ENCODE measurements around the gene ITGAX.

The ITGAX gene

GRCh38 chr16:31330553-31330890 is 24.5 kb upstream of the ITGAX start:
- Histone ChIP-seq H3K4me2 (ENCODE audit: low read depth, low read length, poor library complexity, severe bottlenecking) (no peak overlapping the region), H3K4me1 (ENCODE audit: insufficient read depth, low read length, poor library complexity, severe bottlenecking) (peaks cover 12% of the 10 kb centered on the region), H4K20me1 (ENCODE audit: insufficient read depth, low read length, poor library complexity, severe bottlenecking) (no peaks in the 10 kb centered on the region), H3K27me3 (ENCODE audit: insufficient read depth, low read length, poor library complexity, severe bottlenecking) (no peaks in the 10 kb centered on the region), H3K9me3 (ENCODE audit: insufficient read depth, low read depth, low read length) (no peaks in the 10 kb centered on the region), H3K4me3 (ENCODE audit: low read length, poor library complexity, severe bottlenecking) (no peak overlapping the region), H3K9me2 (replicated peaks; ENCODE audit: low read depth, low read length) (no peaks in the 10 kb centered on the region), H3K36me3 (ENCODE audit: insufficient read depth, low read length) (no peaks in the 10 kb centered on the region), H3K9ac (ENCODE audit: low read depth, low read length, poor library complexity, severe bottlenecking) (no peak overlapping the region), H3K79me2 (ENCODE audit: insufficient read depth, low read length) (no peaks in the 10 kb centered on the region), H3F3A (ENCODE audit: low read depth) (no peaks in the 10 kb centered on the region), H2AFZ (ENCODE audit: low read length) (no peak overlapping the region)
- no peak for TF ChIP-seq CTCF (conservative IDR thresholded peaks at IDR 0.05; ENCODE audit: low read length)

- H3K4me2 ChIP-seq (ENCODE audit: low read depth, low read length, poor library complexity, severe bottlenecking), result peak overlapping the region; percentile 50
- TF ChIP-seq EZH2phosphoT487 (IDR thresholded peaks at IDR 0.05; ENCODE audit: borderline replicate concordance) (no peak), CTCF (conservative IDR thresholded peaks at IDR 0.05; ENCODE audit: low read length) (no peak)
- H4K20me1 ChIP-seq (ENCODE audit: insufficient read depth, low read length, poor library complexity, severe bottlenecking), result no peaks in the 10 kb centered on the region
- H3F3A ChIP-seq (ENCODE audit: low read depth), result no peaks in the 10 kb centered on the region
- H3K9me2 ChIP-seq (replicated peaks; ENCODE audit: low read depth, low read length), result no peaks in the 10 kb centered on the region
- H3K36me3 ChIP-seq (ENCODE audit: insufficient read depth, low read length), result no peaks in the 10 kb centered on the region
- no peaks in the 10 kb centered on the region for H3K9me3 ChIP-seq (ENCODE audit: insufficient read depth, low read depth, low read length)
- no peaks in the 10 kb centered on the region for H3K27me3 ChIP-seq (ENCODE audit: insufficient read depth, low read length, poor library complexity, severe bottlenecking)
- peaks cover 12% of the 10 kb centered on the region for H3K4me1 ChIP-seq (ENCODE audit: insufficient read depth, low read length, poor library complexity, severe bottlenecking)
- H3K79me2 ChIP-seq (ENCODE audit: insufficient read depth, low read length), result no peaks in the 10 kb centered on the region
- peak overlapping the region; percentile 75; the same call in 1 of the 2 replicates for H2AFZ ChIP-seq (ENCODE audit: low read length)
- no peak overlapping the region for H3K9ac ChIP-seq (ENCODE audit: low read depth, low read length, poor library complexity, severe bottlenecking)
- peak overlapping the region; percentile 59 for H3K4me3 ChIP-seq (ENCODE audit: low read length, poor library complexity, severe bottlenecking)
Measured at GRCh38 chr16:31331141-31331764, 23.7 kb upstream of the ITGAX start.

GRCh38 chr16:31331807-31332301 is 23.1 kb upstream of the ITGAX start:
- Histone ChIP-seq H2AFZ (ENCODE audit: low read length) (0 out of 2 replicates have a peak overlapping the region, but pooled peaks have one; percentile 75), H3K27me3 (ENCODE audit: insufficient read depth, low read length, poor library complexity, severe bottlenecking) (no peaks in the 10 kb centered on the region), H3K9ac (ENCODE audit: low read depth, low read length, poor library complexity, severe bottlenecking) (no peak overlapping the region), H3K36me3 (ENCODE audit: insufficient read depth, low read length) (no peaks in the 10 kb centered on the region), H3K79me2 (ENCODE audit: insufficient read depth, low read length) (no peaks in the 10 kb centered on the region), H3K4me3 (ENCODE audit: low read length, poor library complexity, severe bottlenecking) (peak overlapping the region; percentile 59), H3K4me1 (ENCODE audit: insufficient read depth, low read length, poor library complexity, severe bottlenecking) (peaks cover 12% of the 10 kb centered on the region), H3F3A (ENCODE audit: low read depth) (no peaks in the 10 kb centered on the region), H3K9me2 (replicated peaks; ENCODE audit: low read depth, low read length) (no peaks in the 10 kb centered on the region), H3K4me2 (ENCODE audit: low read depth, low read length, poor library complexity, severe bottlenecking) (peak overlapping the region; percentile 50), H3K9me3 (ENCODE audit: insufficient read depth, low read depth, low read length) (no peaks in the 10 kb centered on the region), H4K20me1 (ENCODE audit: insufficient read depth, low read length, poor library complexity, severe bottlenecking) (no peaks in the 10 kb centered on the region)
- TF ChIP-seq EZH2phosphoT487 (IDR thresholded peaks at IDR 0.05; ENCODE audit: borderline replicate concordance) (no peak), CTCF (conservative IDR thresholded peaks at IDR 0.05; ENCODE audit: low read length) (no peak)
